Measurements from ENCODE around the gene TMIE. TPM values are rescaled to one million over a fixed set of nuclear protein-coding genes. Genes with fewer than 3 reads are reported as not detected.

The TMIE gene
- not detected in 2 replicates for total RNA-seq (2016; rRNA removed; fragmentation: Illumina TruSeq; extraction: Trizol)
- total RNA-seq (2016; cell fraction: cytosol; rRNA removed; fragmentation: Illumina TruSeq; extraction: Trizol; ENCODE audit: low read depth) = not detected in 2 replicates
- not detected in 2 replicates for total RNA-seq (2016; cell fraction: insoluble cytoplasmic fraction; rRNA removed; fragmentation: Illumina TruSeq; extraction: Trizol)
- total RNA-seq (2016; cell fraction: membrane; rRNA removed; fragmentation: Illumina TruSeq; extraction: Trizol) = not detected in 2 replicates
- not detected in 2 replicates for total RNA-seq (2016; cell fraction: nucleus; rRNA removed; fragmentation: Illumina TruSeq; extraction: Trizol)
- polyA plus RNA-seq (2011; rRNA removed) = not detected in 2 replicates
- polyA plus RNA-seq (2011; cell fraction: cytosol; rRNA removed) = not detected in 2 replicates
- not detected in 2 replicates for polyA plus RNA-seq (2011; cell fraction: nucleus; rRNA removed)
- polyA plus RNA-seq (2012) = not detected in 2 replicates
- not detected in 2 replicates for polyA plus RNA-seq (2016; cell fraction: cytosol; fragmentation: Illumina TruSeq; extraction: Trizol; ENCODE audit: low read depth)
- not detected in 2 replicates for polyA plus RNA-seq (2016; cell fraction: insoluble cytoplasmic fraction; fragmentation: Illumina TruSeq; extraction: Trizol; ENCODE audit: low read depth)
- not detected in 2 replicates for polyA plus RNA-seq (2016; cell fraction: membrane; fragmentation: Illumina TruSeq; extraction: Trizol; ENCODE audit: low read depth)
- not detected in 2 replicates for polyA plus RNA-seq (2016; cell fraction: nucleus; fragmentation: Illumina TruSeq; extraction: Trizol; ENCODE audit: insufficient read depth, low read depth)
- polyA minus RNA-seq (2011; rRNA and poly(A)+ RNA removed; ENCODE audit: low replicate concordance) = 0.14 TPM in 1 of 2 replicates, not detected in the other
- not detected in 2 replicates for polyA minus RNA-seq (2011; cell fraction: cytosol; rRNA and poly(A)+ RNA removed)
- not detected in 2 replicates for polyA minus RNA-seq (2011; cell fraction: nucleus; rRNA and poly(A)+ RNA removed)
- not detected for Bru-seq, nascent RNA
- BruChase-seq, experiment 1, labeled RNA remaining after a 6-hour chase = not detected
- not detected for BruChase-seq, experiment 2, labeled RNA remaining after a 2-hour chase
- long read RNA-seq, experiment 1 = 0 reads
- long read RNA-seq, experiment 2 = 0 reads

DNA sequence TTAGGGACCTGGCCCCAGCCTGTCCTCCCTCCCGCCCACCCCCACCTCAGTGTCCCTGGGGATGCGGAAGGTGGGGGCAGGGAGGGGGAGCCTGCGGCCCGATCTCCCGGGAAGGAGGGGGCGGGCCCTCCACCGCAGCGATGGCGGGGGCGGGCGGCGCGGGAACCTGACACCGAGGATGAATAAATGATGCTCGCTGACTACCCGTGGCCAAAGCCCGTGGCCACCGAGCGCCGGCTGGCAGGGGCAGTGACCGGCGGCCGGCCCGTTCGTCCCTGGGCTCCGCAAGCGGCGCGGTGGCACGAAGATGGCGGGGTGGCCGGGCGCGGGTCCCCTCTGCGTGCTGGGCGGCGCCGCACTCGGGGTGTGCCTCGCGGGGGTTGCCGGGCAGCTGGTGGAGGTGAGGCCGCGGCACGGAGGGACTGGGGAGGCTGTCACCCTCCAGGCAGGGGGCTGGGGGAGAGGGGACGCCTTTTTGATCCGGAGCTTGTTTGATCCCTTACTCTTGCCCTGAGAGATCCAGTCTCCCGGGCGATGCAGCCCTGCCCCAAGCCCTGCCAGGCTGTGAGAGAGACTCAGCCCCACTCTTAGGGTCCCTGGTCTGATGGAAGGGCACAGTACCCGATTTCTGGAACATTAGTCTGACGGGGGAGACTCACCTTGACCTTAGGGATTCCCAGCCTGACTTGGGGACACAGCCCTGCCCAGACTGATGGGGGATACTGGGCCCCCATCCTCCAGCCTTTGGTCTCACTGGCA, at the start of gene TMIE:
Gene TMIE, plus strand, starts transcription at position 212 of the 759 bp plus-strand sequence. Its CDS starts 96 bp downstream, at position 308.
- ChIA-PET POLR2A (no interaction called here), CTCF (ENCODE audit: low intra/inter-chr PET ratio, low total read pairs) (no interaction called here)
- no peak within 1 kb of the TSS for H3K9ac ChIP-seq (ENCODE audit: insufficient read depth, low read depth, low read length)
- no peaks in the 10 kb centered on the region for H4K20me1 ChIP-seq (ENCODE audit: insufficient read depth, low read length)
- H3K79me2 ChIP-seq (ENCODE audit: insufficient read depth, low read length) = no peaks in the 10 kb centered on the region
- BruUV-seq (replicated peaks) = no TSS peak
- H3K4me2 ChIP-seq (ENCODE audit: low read depth, low read length) = no peak within 1 kb of the TSS
- no peaks in the 10 kb centered on the region for H3K9me3 ChIP-seq (ENCODE audit: low read length)
- TF ChIP-seq ZFP62 (CRISPR knock-in tag; IDR thresholded peaks at IDR 0.05) (no peak), SRSF4 (IDR thresholded peaks at IDR 0.05; ENCODE audit: low read depth, low read length, poor library complexity, severe bottlenecking) (no peak), IKZF5 (CRISPR knock-in tag; IDR thresholded peaks at IDR 0.05) (no peak), ZFY (CRISPR knock-in tag; IDR thresholded peaks at IDR 0.05) (no peak), ZFP37 (CRISPR knock-in tag; IDR thresholded peaks at IDR 0.05; ENCODE audit: borderline replicate concordance) (no peak), KAT2B (IDR thresholded peaks at IDR 0.05; ENCODE audit: borderline replicate concordance, low read depth, low read length) (no peak), ASH2L (IDR thresholded peaks at IDR 0.05; ENCODE audit: insufficient read length, low read depth, low read length) (no peak), TOPORS (CRISPR knock-in tag; IDR thresholded peaks at IDR 0.05) (no peak), GABPA (IDR thresholded peaks at IDR 0.05; ENCODE audit: low read depth, low read length) (no peak), GABPA (CRISPR knock-in tag; IDR thresholded peaks at IDR 0.05; ENCODE audit: low read depth) (no peak), IKZF1 (IDR thresholded peaks at IDR 0.05) (no peak), HNRNPK (IDR thresholded peaks at IDR 0.05; ENCODE audit: low read depth, low read length, poor library complexity, severe bottlenecking) (no peak)
- H3K36me3 ChIP-seq (replicated peaks in 1 of 2; ENCODE audit: control insufficient read depth in 1 of 2, insufficient read depth in 2 of 2, low read length in 2 of 2) = no peaks in the 10 kb centered on the region
- H3K4me1 ChIP-seq (ENCODE audit: insufficient read depth, low read length) = no peaks in the 10 kb centered on the region
- intact Hi-C loops (cut with micrococcal nuclease; ENCODE audit: unreplicated experiment) (no loop called here), in situ Hi-C loops (cut with HindIII; ENCODE audit: extremely low pct_ligation_motif_present, low pct_unique_long_range_greater_than_20kb) (no loop called here)
- H3K4me3 ChIP-seq (replicated peaks in 1 of 3; ENCODE audit: insufficient read depth in 1 of 3, low read depth in 2 of 3, low read length in 3 of 3) = no peak within 1 kb of the TSS
- no peak within 1 kb of the TSS for H3K27ac ChIP-seq (ENCODE audit: extremely low read length, insufficient read depth, low read length)
- FAIRE-seq (no peak), DNase-seq (ENCODE audit: low spot score) (no peak), ATAC-seq (no peak)
- H2AFZ ChIP-seq (ENCODE audit: low read length) = no peak within 1 kb of the TSS
- 75% methylated on average over 27 of the region's 51 CpGs for WGBS (ENCODE audit: low lambda C conversion rate)
- H3K27me3 ChIP-seq (ENCODE audit: control insufficient read depth in 1 of 2, insufficient read depth in 2 of 2, low read length in 2 of 2) = 0 out of 5 replicates have a peak, but pooled peaks cover 0 to 7% of the 10 kb centered on the region in 2 experiments
